Muscle layer of colon (tissue), 2 donors: ENCODE measurements around the gene MPL.
A peak's percentile ranks its signal among the peaks of the same experiment; 100 is the strongest.
"Not testable (repeated sequence)": the region's sequence is repeated elsewhere in the genome, so short reads cannot be mapped to it uniquely, and the experiment has no call there.

Experiments used
- H3K27ac ChIP-seq: one replicate; pipeline ENCODE4 v1.7.0; 2013; ENCODE audit warnings: low read depth, mild to moderate bottlenecking, low read length, moderate library complexity
- H3K27me3 ChIP-seq, 2 donors: one replicate each; pipeline ENCODE4 v1.7.0; 2013; ENCODE audit warnings: low read length in 2 of 2, mild to moderate bottlenecking in 2 of 2; ENCODE audit not compliant: insufficient read depth in 2 of 2, control insufficient read depth in 1 of 2
- H3K36me3 ChIP-seq: one replicate; pipeline ENCODE4 v1.7.0; 2013; ENCODE audit warnings: mild to moderate bottlenecking, low read length; ENCODE audit not compliant: insufficient read depth
- H3K4me1 ChIP-seq: one replicate; pipeline ENCODE4 v1.7.0; 2013; ENCODE audit warnings: mild to moderate bottlenecking, low read length; ENCODE audit not compliant: insufficient read depth
- H3K4me3 ChIP-seq, 2 donors: one replicate each; pipeline ENCODE4 v1.7.0; 2013; ENCODE audit warnings: low read length in 2 of 2, low read depth in 1 of 2, mild to moderate bottlenecking in 1 of 2, moderate library complexity in 1 of 2
- H3K9ac ChIP-seq: one replicate; pipeline ENCODE4 v1.7.0; 2013; ENCODE audit warnings: low read length
- H3K9me3 ChIP-seq: one replicate; pipeline ENCODE4 v1.7.0; 2013; ENCODE audit warnings: mild to moderate bottlenecking, low read length
- donor health status: abdominal sarcoma.
- donor health status: Adenocarcinoma of cecum.

MPL gene

GRCh38 chr1:43363283-43363934 is 25.8 kb downstream of the MPL start:
- H3K4me1 ChIP-seq, result peaks cover 12% of the 10 kb centered on the region
- no peak overlapping the region for H3K4me3 ChIP-seq
- peaks cover 36% of the 10 kb centered on the region for H3K36me3 ChIP-seq
- no peaks in the 10 kb centered on the region for H3K9me3 ChIP-seq
- no peaks in the 10 kb centered on the region for H3K27me3 ChIP-seq
- H3K27ac ChIP-seq, result no peak overlapping the region
- no peak overlapping the region for H3K9ac ChIP-seq

- H3K27me3 ChIP-seq, result no peaks in the 10 kb centered on the region
- no peaks in the 10 kb centered on the region for H3K9me3 ChIP-seq
- peaks cover 15% of the 10 kb centered on the region for H3K4me1 ChIP-seq
- H3K4me3 ChIP-seq, result no peak overlapping the region
- no peak overlapping the region for H3K27ac ChIP-seq
- no peak overlapping the region for H3K9ac ChIP-seq
- H3K36me3 ChIP-seq, result peaks cover 36% of the 10 kb centered on the region
These were observed 26.4 kb downstream of the MPL start for GRCh38 chr1:43363935-43364525.

GRCh38 chr1:43365678-43366077 is 28.1 kb downstream of the MPL start:
- no peak overlapping the region for H3K4me3 ChIP-seq
- H3K4me1 ChIP-seq, result peaks cover 11% of the 10 kb centered on the region
- peaks cover 36% of the 10 kb centered on the region for H3K36me3 ChIP-seq
- H3K27ac ChIP-seq, result peak overlapping the region; percentile 75
- H3K27me3 ChIP-seq, result no peaks in the 10 kb centered on the region
- H3K9ac ChIP-seq, result no peak overlapping the region
- H3K9me3 ChIP-seq, result no peaks in the 10 kb centered on the region

GRCh38 chr1:43366179-43366578 is 28.6 kb downstream of the MPL start:
- H3K9ac ChIP-seq, result no peak overlapping the region
- H3K36me3 ChIP-seq, result peaks cover 36% of the 10 kb centered on the region
- H3K9me3 ChIP-seq, result no peaks in the 10 kb centered on the region
- H3K27me3 ChIP-seq, result no peaks in the 10 kb centered on the region
- H3K4me1 ChIP-seq, result peaks cover 11% of the 10 kb centered on the region
- no peak overlapping the region for H3K4me3 ChIP-seq
- H3K27ac ChIP-seq, result peak overlapping the region; percentile 75

GRCh38 chr1:43366601-43367025 is 29.0 kb downstream of the MPL start:
- no peaks in the 10 kb centered on the region for H3K27me3 ChIP-seq
- peak overlapping the region; percentile 79 to 81 for H3K4me3 ChIP-seq
- no peaks in the 10 kb centered on the region for H3K9me3 ChIP-seq
- H3K4me1 ChIP-seq, result peaks cover 11% of the 10 kb centered on the region
- peak overlapping the region; percentile 75 for H3K27ac ChIP-seq
- peaks cover 36% of the 10 kb centered on the region for H3K36me3 ChIP-seq
- H3K9ac ChIP-seq, result peak overlapping the region; percentile 80

- Histone ChIP-seq H3K9ac (peak overlapping the region; percentile 80), H3K4me1 (peaks cover 11% of the 10 kb centered on the region), H3K36me3 (peaks cover 30% of the 10 kb centered on the region), H3K27me3 (no peaks in the 10 kb centered on the region), H3K27ac (peak overlapping the region; percentile 75), H3K4me3 (peak overlapping the region; percentile 79 to 81), H3K9me3 (no peaks in the 10 kb centered on the region)
These were observed 29.6 kb downstream of the MPL start for GRCh38 chr1:43367026-43367903.

GRCh38 chr1:43367904-43368645 is 30.5 kb downstream of the MPL start, which contains the start of gene ELOVL1:
Gene ELOVL1, minus strand, starts transcription at chr1:43368011. Its CDS starts 2,402 bp downstream, at chr1:43365609.
- H3K4me3 ChIP-seq, result peak within 1 kb of the TSS; percentile 79 to 81
- H3K27me3 ChIP-seq, result no peaks in the 10 kb centered on the region
- H3K36me3 ChIP-seq, result peaks cover 24% of the 10 kb centered on the region
- H3K4me1 ChIP-seq, result peaks cover 11% of the 10 kb centered on the region
- H3K9me3 ChIP-seq, result no peaks in the 10 kb centered on the region
- peak within 1 kb of the TSS; percentile 80 for H3K9ac ChIP-seq
- H3K27ac ChIP-seq, result peak within 1 kb of the TSS; percentile 89

GRCh38 chr1:43368646-43369020 is 31.0 kb downstream of the MPL start:
- peaks cover 23% of the 10 kb centered on the region for H3K36me3 ChIP-seq
- peak overlapping the region; percentile 89 for H3K27ac ChIP-seq
- H3K9me3 ChIP-seq, result no peaks in the 10 kb centered on the region
- peaks cover 11% of the 10 kb centered on the region for H3K4me1 ChIP-seq
- H3K27me3 ChIP-seq, result no peaks in the 10 kb centered on the region
- H3K9ac ChIP-seq, result peak overlapping the region; percentile 71
- peak overlapping the region; percentile 69 to 79 for H3K4me3 ChIP-seq

- H3K27ac ChIP-seq, H3K9ac ChIP-seq, H3K9me3 ChIP-seq, H3K27me3 ChIP-seq, H3K4me3 ChIP-seq: not testable (repeated sequence)
- Histone ChIP-seq H3K4me1 (peaks cover 11% of the 10 kb centered on the region), H3K36me3 (peaks cover 20% of the 10 kb centered on the region)
These were observed 32.2 kb downstream of the MPL start for GRCh38 chr1:43369779-43370178.

- Histone ChIP-seq H3K4me3 (no peak overlapping the region), H3K27ac (no peak overlapping the region), H3K9me3 (no peaks in the 10 kb centered on the region), H3K36me3 (peaks cover 14% of the 10 kb centered on the region), H3K9ac (no peak overlapping the region), H3K27me3 (no peaks in the 10 kb centered on the region), H3K4me1 (peaks cover 11% of the 10 kb centered on the region)
These were observed 32.9 kb downstream of the MPL start for GRCh38 chr1:43370564-43370963.

- Histone ChIP-seq H3K9ac (no peak overlapping the region), H3K36me3 (peaks cover 14% of the 10 kb centered on the region), H3K4me3 (no peak overlapping the region), H3K4me1 (peaks cover 6% of the 10 kb centered on the region), H3K27ac (no peak overlapping the region), H3K9me3 (no peaks in the 10 kb centered on the region), H3K27me3 (no peaks in the 10 kb centered on the region)
These were observed 34.6 kb downstream of the MPL start for GRCh38 chr1:43372172-43372571.
